Erythroblast (primary cell): ENCODE data around the gene SULF2.

Experiments used
- GATA1 ChIP-seq: IDR thresholded peaks from 2 replicates; pipeline ENCODE4 v1.6.1; 2011; ENCODE audit warnings: low read depth, mild to moderate bottlenecking, control low read depth, low read length, moderate library complexity
- POLR2A ChIP-seq: IDR thresholded peaks from 2 replicates; pipeline ENCODE4 v1.6.1; 2011; ENCODE audit warnings: mild to moderate bottlenecking, low read length

DNA sequence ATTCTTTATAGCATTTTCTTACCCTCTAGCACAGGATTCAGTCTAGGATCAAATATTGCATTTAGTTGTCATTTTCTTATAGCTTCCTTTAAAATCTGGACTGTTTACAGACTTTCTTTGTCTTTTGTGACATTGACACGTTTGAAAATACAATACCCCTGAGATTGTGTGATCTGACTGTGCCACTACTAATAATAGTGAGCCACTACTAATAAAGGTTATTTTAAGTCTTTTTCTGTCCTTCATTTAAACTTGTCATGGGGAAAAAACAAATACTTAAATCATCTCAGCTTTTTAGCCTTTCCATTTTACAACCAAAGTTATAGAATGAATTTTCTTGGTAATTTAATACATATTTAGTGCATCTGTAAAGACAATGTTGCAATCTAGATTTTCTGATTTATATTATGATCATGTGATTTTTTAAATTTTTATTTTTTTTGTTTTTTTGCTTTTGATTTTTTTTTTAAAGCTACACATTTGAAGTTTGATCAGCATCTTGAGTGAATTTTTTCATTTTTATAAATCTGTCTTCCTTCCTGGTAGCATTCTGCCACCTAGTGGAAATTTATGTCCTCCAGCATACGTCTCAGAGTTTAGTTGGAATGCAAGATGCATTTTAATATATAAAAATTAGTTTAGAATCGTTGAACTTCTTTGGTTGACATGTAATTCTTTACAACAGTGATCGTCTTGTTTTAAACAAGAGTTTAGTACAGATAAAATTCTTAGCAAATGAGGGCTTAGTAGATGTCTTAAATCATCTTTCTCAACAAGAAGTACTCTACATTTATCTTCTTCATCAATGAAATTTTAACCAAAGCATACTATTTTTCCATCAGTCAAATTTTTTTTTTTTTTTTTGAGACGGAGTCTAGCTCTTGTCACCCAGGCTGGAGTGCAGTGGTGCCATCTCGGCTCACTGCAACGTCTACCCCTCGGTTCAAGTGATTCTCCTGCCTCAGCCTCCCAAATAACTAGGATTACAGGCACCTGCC lies 164.2 kb downstream of the SULF2 start:
- TF ChIP-seq POLR2A (no peak), GATA1 (no peak)
